ENCODE results near the gene ABCC4. TPM values are rescaled to one million over a fixed set of nuclear protein-coding genes. Genes with fewer than 3 reads are reported as not detected.

The ABCC4 gene
- total RNA-seq, 1 donor from 2014 or later: 21.8 TPM

DNA sequence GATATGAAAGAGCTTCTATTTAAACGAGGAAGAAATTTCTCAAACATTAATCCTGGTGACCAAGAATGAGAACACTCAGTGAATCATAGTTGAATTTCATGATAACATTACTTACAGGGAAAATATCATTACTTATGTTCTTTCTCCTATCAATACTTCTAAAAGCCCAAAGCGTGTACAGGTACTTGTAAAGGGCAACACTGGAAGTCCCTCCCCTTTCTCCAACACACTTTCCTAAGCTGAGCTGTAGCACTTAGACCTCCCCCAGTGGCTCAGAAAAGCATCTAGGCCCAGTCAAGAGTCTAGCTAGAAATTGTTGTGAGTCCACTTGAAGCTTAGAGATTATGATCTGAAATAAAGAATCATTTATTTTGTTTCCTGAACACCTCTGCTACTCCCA, 150.7 kb downstream of the ABCC4 start:
- DNase-seq (ENCODE audit: low read depth, low spot score): no peak
- no peaks in the 10 kb centered on the region for H3K27me3 Mint-ChIP-seq (ENCODE audit: low read depth)
- peaks cover 24% of the 10 kb centered on the region for H3K4me1 Mint-ChIP-seq
- no peaks in the 10 kb centered on the region for H3K9me3 Mint-ChIP-seq
- H3K4me3 Mint-ChIP-seq: no peak overlapping the region
- no peaks in the 10 kb centered on the region for H3K36me3 Mint-ChIP-seq (ENCODE audit: low read depth)
- no peak for TF ChIP-seq CTCF (conservative IDR thresholded peaks at IDR 0.05)
- no peak overlapping the region for H3K27ac Mint-ChIP-seq (ENCODE audit: unreplicated experiment)

DNA sequence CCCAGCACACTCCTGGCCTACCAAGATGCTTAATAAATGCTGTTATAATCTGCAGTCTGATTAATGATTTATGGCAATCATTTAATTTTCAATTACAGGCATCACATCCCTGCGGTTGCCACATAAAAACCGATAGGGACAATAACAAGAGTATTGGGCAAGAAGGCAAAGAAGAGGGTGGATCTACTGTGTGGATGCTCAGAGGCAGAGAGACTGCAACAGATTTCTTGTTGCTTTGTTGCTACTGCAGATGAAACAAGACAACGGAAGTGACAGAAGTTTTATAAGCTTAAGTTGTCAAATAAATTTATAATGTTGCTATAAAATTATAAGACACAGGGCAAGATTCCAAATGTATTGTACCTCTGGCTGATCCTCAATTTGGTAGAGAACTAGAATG, 154.8 kb downstream of the ABCC4 start:
- no peak for DNase-seq (ENCODE audit: low read depth, low spot score)
- Mint-ChIP-seq H3K27me3 (ENCODE audit: low read depth) (no peaks in the 10 kb centered on the region), H3K36me3 (ENCODE audit: low read depth) (peaks cover 4% of the 10 kb centered on the region), H3K27ac (ENCODE audit: unreplicated experiment) (no peak overlapping the region), H3K4me1 (peaks cover 3% of the 10 kb centered on the region), H3K9me3 (no peaks in the 10 kb centered on the region), H3K4me3 (no peak overlapping the region)
- no peak for TF ChIP-seq CTCF (conservative IDR thresholded peaks at IDR 0.05)

DNA sequence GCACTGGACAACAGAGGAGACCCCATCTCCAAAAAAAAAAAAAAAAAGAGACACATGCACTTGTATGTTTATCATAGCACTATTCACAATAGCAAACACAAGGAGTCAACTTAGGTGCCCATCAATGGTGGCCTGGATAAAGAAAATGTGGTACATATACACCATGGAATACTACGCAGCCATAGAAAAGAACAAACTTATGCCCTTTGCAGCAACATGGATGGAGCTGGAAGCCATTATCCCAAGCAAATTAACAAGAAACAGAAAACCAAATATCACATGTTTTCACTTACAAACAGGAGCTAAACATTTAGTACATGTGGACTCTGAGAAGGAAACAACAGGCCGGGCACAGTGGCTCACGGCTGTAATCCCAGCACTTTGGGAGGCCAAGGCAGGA, 155.7 kb downstream of the ABCC4 start:
- Mint-ChIP-seq H3K9me3 (no peaks in the 10 kb centered on the region), H3K4me3 (no peak overlapping the region), H3K4me1 (peaks cover 7% of the 10 kb centered on the region), H3K27me3 (ENCODE audit: low read depth) (no peaks in the 10 kb centered on the region), H3K27ac (ENCODE audit: unreplicated experiment) (no peak overlapping the region), H3K36me3 (ENCODE audit: low read depth) (peaks cover 10% of the 10 kb centered on the region)
- DNase-seq (ENCODE audit: low read depth, low spot score): no peak
- TF ChIP-seq CTCF (conservative IDR thresholded peaks at IDR 0.05): no peak

- no peak for TF ChIP-seq CTCF (conservative IDR thresholded peaks at IDR 0.05)
- no peak for DNase-seq (ENCODE audit: low read depth, low spot score)
- Mint-ChIP-seq H3K27ac (ENCODE audit: unreplicated experiment) (no peak overlapping the region), H3K9me3 (peaks cover 2% of the 10 kb centered on the region), H3K4me3 (no peak overlapping the region), H3K36me3 (ENCODE audit: low read depth) (peaks cover 24% of the 10 kb centered on the region), H3K4me1 (peaks cover 13% of the 10 kb centered on the region), H3K27me3 (ENCODE audit: low read depth) (no peaks in the 10 kb centered on the region)
Observed at GRCh38 chr13:95140502-95140901, 160.7 kb downstream of the ABCC4 start.

DNA sequence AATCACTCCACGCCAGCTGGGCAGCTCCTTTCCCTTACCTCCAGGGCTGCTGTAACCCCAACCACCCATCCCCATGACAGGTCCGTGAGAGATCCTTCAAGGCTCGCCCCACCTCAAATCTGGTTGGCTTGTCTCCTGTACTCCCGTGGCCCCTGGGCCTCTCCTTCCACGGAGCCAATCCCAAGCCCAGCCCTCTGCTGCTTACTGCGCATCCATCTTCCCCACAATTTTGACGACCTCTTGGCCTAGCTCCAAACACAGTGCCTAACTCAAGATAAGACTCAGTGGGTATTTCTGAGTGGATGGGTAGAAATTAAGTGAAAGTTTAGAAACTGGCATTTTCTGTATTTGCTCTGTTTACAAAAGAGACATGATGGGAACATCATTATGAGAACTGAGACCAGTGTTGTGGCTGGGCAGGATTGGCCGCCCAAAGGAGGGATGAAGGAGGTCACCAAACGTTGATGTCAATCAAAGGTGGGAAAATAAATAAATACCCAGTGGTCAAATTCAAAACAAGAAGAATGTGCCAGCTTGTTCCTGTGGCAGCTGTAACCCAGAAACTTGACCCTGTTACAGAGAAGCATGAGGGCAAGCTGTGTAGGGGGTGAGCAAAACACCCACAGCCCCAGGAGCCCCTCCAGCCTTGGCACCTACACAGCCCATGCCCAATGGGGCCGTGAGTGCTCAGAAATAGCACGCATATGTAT, 162.2 kb downstream of the ABCC4 start:
- no peak overlapping the region for H3K4me3 Mint-ChIP-seq
- peaks cover 5% of the 10 kb centered on the region for H3K9me3 Mint-ChIP-seq
- no peak for DNase-seq (ENCODE audit: low read depth, low spot score)
- no peak for TF ChIP-seq CTCF (conservative IDR thresholded peaks at IDR 0.05)
- H3K4me1 Mint-ChIP-seq: peaks cover 16% of the 10 kb centered on the region
- H3K27me3 Mint-ChIP-seq (ENCODE audit: low read depth): no peaks in the 10 kb centered on the region
- H3K36me3 Mint-ChIP-seq (ENCODE audit: low read depth): peaks cover 27% of the 10 kb centered on the region
- no peak overlapping the region for H3K27ac Mint-ChIP-seq (ENCODE audit: unreplicated experiment)
